ENCODE measurements around the gene LZTS2. TPM values are rescaled to one million over a fixed set of nuclear protein-coding genes. Genes with fewer than 3 reads are reported as not detected.

Gene LZTS2
- total RNA-seq, 1 experiment from 2014 or later: 49.1 TPM

DNA sequence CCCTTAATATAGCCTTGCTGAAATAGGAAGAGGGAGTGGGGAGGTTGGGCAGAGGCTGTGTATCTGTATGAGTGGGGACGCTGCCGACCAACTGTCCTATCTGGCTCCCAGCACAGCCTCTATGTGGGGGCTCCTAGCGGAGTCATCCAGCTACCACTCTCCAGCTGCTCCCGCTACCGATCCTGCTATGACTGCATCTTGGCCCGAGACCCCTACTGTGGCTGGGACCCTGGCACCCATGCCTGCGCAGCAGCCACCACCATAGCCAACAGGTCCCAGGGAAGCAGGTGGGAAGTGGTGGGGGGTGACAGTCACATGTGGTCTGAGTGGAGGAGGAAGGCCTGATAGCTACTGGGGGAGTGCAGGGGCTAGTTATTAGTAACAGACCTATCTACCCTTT lies 18.9 kb upstream of the LZTS2 start:
- peaks cover 10% of the 10 kb centered on the region for H3K36me3 ChIP-seq (ENCODE audit: insufficient read depth, low read length, poor library complexity, severe bottlenecking)
- TF ChIP-seq, protein P1, sequence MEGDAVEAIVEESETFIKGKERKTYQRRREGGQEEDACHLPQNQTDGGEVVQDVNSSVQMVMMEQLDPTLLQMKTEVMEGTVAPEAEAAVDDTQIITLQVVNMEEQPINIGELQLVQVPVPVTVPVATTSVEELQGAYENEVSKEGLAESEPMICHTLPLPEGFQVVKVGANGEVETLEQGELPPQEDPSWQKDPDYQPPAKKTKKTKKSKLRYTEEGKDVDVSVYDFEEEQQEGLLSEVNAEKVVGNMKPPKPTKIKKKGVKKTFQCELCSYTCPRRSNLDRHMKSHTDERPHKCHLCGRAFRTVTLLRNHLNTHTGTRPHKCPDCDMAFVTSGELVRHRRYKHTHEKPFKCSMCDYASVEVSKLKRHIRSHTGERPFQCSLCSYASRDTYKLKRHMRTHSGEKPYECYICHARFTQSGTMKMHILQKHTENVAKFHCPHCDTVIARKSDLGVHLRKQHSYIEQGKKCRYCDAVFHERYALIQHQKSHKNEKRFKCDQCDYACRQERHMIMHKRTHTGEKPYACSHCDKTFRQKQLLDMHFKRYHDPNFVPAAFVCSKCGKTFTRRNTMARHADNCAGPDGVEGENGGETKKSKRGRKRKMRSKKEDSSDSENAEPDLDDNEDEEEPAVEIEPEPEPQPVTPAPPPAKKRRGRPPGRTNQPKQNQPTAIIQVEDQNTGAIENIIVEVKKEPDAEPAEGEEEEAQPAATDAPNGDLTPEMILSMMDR (conservative IDR thresholded peaks at IDR 0.05; ENCODE audit: low read depth, low read length): no peak
- no peak for TF ChIP-seq EZH2 (IDR thresholded peaks at IDR 0.05; ENCODE audit: borderline replicate concordance, low read depth, low read length, poor library complexity, severe bottlenecking)
- no peak overlapping the region for H3K27ac ChIP-seq (ENCODE audit: low read depth, low read length, poor library complexity, severe bottlenecking)
- ChIA-PET POLR2A (ENCODE audit: low non-redundant PET) (interaction anchor here (0.5 kb wide), 1 partner anchor 487 kb away, joined by 17 read pairs; no protein-coding TSS in a partner anchor), CTCF (no interaction called here)
- H3K9me3 ChIP-seq (ENCODE audit: low read depth, low read length, poor library complexity, severe bottlenecking): no peaks in the 10 kb centered on the region
- intact Hi-C loops (cut with micrococcal nuclease; ENCODE audit: unreplicated experiment): no loop called here
- no peak overlapping the region for H3K4me3 ChIP-seq (ENCODE audit: low read depth, low read length, poor library complexity, severe bottlenecking)
- no peak for DNase-seq (ENCODE audit: low spot score)
- no TSS peak for BruUV-seq (replicated peaks)
- H3K4me1 ChIP-seq (ENCODE audit: insufficient read depth, low read length, poor library complexity, severe bottlenecking): no peaks in the 10 kb centered on the region
- H3K27me3 ChIP-seq (replicated peaks; ENCODE audit: insufficient read depth, low read depth, low read length, poor library complexity): no peaks in the 10 kb centered on the region

DNA sequence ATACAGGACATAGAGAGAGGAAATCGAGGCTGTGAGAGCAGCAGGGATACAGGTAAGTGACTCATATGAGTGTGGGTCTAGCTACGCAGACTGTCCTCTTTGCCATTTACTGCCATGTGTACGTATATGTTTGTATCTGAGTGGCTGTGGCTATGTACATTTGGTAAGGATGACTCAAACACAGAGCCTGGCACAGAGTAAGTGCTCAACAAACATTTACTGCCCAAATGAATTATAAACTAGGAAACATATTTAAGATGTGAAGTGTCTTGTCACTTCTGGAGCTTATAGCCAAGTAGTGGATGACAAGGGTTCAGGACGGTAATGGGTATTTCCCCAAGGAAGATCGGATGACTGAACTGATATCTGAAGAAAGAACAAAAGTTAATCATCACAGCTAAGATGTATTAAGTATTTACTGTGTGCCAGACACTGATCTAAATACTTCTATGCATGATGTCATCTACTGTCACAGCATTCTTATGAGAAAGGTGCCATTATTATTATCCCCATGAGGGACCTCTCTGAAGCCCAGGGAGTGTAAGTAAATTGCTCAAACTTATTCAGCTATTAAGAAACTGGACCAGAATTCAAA lies 18.3 kb upstream of the LZTS2 start:
- CTCF ChIA-PET: no interaction called here
- Histone ChIP-seq H3K36me3 (ENCODE audit: insufficient read depth, low read length, poor library complexity, severe bottlenecking) (peaks cover 11% of the 10 kb centered on the region), H3K4me3 (ENCODE audit: low read depth, low read length, poor library complexity, severe bottlenecking) (no peak overlapping the region), H3K27me3 (replicated peaks; ENCODE audit: insufficient read depth, low read depth, low read length, poor library complexity) (no peaks in the 10 kb centered on the region), H3K4me1 (ENCODE audit: insufficient read depth, low read length, poor library complexity, severe bottlenecking) (peaks cover 5% of the 10 kb centered on the region), H3K27ac (ENCODE audit: low read depth, low read length, poor library complexity, severe bottlenecking) (no peak overlapping the region), H3K9me3 (ENCODE audit: low read depth, low read length, poor library complexity, severe bottlenecking) (no peaks in the 10 kb centered on the region)
- intact Hi-C loops (cut with micrococcal nuclease; ENCODE audit: unreplicated experiment): no loop called here
- TF ChIP-seq, protein P1 (conservative IDR thresholded peaks at IDR 0.05; ENCODE audit: low read depth, low read length): no peak
- no peak for TF ChIP-seq EZH2 (IDR thresholded peaks at IDR 0.05; ENCODE audit: borderline replicate concordance, low read depth, low read length, poor library complexity, severe bottlenecking)
- DNase-seq (ENCODE audit: low spot score): no peak
- no TSS peak for BruUV-seq (replicated peaks)
- POLR2A ChIA-PET (ENCODE audit: low non-redundant PET): no interaction called here

DNA sequence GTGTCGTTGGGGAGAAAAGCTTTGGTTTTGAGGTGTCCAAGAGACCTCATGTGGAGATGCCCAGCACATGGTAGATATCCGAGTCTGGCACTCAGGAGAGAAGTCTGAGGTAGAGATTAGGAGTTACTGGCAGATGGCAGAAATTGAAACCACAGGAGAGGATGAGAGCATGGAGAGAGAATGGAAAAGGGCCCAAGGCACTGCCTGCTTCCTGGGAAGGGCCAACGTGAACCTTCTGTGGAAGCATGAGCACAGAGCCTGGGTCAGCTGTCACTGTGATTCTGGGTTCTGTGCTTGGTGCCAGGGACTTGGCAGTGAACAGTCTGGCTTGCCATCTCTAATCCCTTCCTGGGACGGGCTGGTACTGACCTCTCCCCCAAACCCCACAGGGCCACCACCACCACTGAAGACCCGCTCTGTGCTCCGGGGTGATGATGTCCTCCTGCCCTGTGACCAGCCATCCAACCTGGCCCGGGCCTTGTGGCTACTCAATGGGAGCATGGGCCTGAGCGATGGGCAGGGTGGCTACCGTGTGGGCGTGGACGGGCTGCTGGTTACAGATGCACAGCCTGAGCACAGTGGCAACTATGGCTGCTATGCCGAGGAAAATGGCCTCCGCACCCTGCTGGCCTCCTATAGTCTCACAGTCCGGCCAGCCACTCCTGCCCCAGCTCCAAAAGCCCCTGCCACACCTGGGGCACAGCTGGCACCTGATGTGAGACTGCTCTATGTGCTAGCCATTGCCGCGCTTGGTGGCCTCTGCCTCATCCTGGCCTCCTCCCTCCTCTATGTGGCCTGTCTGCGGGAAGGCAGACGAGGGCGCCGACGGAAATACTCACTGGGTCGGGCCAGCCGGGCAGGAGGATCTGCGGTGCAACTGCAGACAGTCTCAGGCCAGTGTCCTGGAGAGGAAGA lies 16.4 kb upstream of the LZTS2 start:
- TF ChIP-seq EZH2 (IDR thresholded peaks at IDR 0.05; ENCODE audit: borderline replicate concordance, low read depth, low read length, poor library complexity, severe bottlenecking): no peak
- TF ChIP-seq, protein P1 (conservative IDR thresholded peaks at IDR 0.05; ENCODE audit: low read depth, low read length): no peak
- intact Hi-C loops (cut with micrococcal nuclease; ENCODE audit: unreplicated experiment): no loop called here

More for the DNA sequence above, 16.4 kb upstream of the LZTS2 start:
- CTCF ChIA-PET: no interaction called here
- H3K4me3 ChIP-seq (ENCODE audit: low read depth, low read length, poor library complexity, severe bottlenecking): no peak overlapping the region
- peaks cover 11% of the 10 kb centered on the region for H3K36me3 ChIP-seq (ENCODE audit: insufficient read depth, low read length, poor library complexity, severe bottlenecking)
- BruUV-seq (replicated peaks): no TSS peak
- no peaks in the 10 kb centered on the region for H3K9me3 ChIP-seq (ENCODE audit: low read depth, low read length, poor library complexity, severe bottlenecking)
- no peak overlapping the region for H3K27ac ChIP-seq (ENCODE audit: low read depth, low read length, poor library complexity, severe bottlenecking)
- no peaks in the 10 kb centered on the region for H3K27me3 ChIP-seq (replicated peaks; ENCODE audit: insufficient read depth, low read depth, low read length, poor library complexity)
- peaks cover 11% of the 10 kb centered on the region for H3K4me1 ChIP-seq (ENCODE audit: insufficient read depth, low read length, poor library complexity, severe bottlenecking)
- no peak for DNase-seq (ENCODE audit: low spot score)
- POLR2A ChIA-PET (ENCODE audit: low non-redundant PET): no interaction called here
